HG03442 (cell line): ENCODE measurements around the gene LNX2.

Experiments used
- ATAC-seq: cut with Tn5 transposase; IDR thresholded peaks from one replicate; pipeline ENCODE4 v1.9.1; 2021; ENCODE audit warnings: mild to moderate bottlenecking, moderate library complexity; ENCODE audit not compliant: unreplicated experiment

Gene LNX2

DNA sequence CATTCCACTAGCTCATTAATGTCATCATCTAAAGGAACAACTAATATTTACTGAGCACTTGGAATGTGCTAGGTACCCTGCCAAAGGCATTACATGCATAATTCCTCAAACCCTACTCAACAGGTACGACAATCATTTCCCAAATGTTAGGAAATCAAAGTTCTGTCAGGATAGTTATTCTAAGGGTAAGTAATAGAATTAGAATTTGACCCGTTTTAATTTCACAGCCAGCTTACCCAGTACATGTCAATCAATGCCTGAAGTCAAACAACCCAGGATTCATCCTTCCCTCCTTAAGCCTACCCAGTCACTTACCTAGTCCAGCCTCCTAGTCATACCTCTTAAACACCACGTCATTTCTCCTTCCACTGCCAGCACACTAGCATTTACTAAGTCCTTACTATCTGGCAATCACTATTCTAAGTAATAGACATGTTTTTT is 2.4 kb downstream of the LNX2 start:
- no peak for ATAC-seq

DNA sequence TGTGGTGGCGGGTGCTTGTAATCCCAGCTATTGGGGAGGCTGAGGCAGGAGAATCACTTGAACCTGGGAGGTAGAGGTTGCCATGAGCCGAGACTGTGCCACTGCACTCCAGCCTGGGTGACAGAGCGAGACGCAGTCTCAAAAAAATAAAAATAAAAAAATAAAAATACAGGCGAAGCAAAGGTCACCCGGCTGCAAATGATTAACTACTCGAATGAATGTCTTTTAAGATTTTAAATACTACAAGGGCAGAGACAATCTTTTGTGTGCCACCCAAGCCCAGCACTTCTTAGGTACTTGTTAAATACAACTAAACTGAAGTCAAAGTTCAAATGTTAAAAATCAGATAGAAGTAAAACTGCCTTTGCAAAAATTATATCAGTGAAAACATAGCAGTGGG is 6.7 kb downstream of the LNX2 start:
- no peak for ATAC-seq

DNA sequence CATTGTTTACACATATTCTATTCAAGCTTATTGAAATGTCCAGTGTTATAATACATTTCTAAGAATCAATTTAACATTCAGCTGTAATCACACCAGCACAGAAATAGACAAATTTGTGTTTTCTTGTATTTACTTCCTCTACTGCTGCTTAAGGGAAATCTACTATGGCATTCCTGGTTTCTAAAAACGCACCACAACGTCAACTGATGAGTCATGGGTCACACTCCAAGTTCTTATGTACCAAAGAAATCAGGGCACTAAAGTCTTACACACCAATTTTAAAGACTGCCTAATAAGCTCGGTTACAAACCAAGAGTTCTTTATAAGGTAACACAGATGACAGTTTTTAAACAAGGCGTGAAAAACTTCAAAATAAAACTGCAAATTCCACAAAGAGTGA is 13.2 kb downstream of the LNX2 start:
- no peak for ATAC-seq

DNA sequence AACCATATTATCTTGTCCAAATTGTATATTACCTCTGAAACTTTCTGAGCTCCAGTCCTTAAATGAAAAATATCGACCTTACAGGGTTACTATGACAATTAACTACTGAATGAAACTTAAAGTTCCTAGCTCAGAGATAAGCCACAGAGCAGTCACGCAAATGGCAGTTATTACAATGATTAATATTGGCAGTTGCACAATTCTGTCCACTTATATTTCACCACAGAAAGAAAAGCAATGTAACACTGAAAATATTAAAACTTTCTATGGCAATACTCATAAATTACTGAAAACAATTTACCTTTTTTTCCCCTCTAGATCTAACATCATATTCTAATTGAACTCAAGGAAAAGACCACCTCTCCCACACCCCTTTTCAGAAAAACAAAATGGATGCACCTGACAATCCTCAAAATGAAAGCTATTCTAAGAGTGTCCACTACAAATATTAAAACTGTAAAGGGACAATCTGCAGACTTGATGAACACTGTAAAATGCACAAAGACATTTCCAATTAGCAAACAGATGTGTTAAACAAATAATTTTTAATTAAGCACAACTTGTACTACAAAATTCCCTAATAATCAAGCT is 14.6 kb downstream of the LNX2 start:
- no peak for ATAC-seq

DNA sequence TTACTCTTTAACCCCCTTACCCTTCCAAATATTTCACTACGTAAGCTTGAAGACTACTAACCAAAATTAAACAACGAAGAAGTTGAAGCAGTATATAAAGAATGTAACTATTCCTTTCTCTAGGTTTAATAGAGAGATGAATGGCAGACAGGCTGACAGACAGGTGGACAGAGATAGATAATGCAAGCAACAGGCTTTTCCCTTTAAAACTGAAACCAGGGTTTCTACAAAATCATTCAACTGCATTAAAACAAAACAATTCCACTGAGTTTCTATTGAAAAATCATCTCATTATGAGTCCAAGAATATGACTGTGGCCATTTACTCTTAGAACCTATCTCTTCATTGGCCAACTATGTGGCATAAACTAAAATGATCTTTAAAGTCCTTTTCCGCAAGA is 15.2 kb downstream of the LNX2 start:
- no peak for ATAC-seq

DNA sequence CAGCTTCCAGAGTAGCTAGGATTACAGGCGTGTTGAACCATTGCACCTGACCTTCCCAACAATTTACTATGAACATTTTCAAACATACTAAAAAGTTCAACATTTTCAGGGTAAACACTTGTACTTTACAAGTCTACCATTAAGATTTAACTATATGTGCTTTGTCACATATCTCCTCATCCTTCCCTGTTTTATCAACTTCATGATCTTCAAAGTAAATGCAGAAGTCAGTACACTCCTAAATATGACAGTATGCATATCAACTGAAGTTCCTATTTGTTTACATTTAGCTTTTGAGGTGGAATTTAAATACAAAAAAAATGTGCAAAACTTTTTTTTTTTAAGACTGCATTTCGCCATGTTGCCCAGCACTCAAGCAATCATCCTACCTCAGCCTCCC is 18.5 kb downstream of the LNX2 start:
- ATAC-seq = no peak

DNA sequence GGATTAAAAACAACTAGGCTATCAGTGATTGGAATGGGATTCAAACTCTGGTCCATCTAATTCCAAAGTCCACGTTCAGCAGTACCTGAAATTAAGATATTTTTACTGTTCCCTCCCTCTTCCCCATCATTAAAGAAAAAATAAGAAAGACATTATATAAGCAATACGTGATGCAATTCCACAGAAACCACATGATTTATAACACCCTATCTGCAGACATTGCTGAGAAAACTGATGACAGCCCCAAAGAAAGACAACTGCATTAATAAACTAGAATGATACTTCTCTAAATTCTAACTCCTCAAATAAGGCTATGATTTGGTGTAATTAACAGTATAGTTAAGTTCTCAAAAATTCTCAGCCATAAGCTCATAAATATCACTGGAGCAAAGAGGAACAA is 19.1 kb downstream of the LNX2 start:
- ATAC-seq = no peak

DNA sequence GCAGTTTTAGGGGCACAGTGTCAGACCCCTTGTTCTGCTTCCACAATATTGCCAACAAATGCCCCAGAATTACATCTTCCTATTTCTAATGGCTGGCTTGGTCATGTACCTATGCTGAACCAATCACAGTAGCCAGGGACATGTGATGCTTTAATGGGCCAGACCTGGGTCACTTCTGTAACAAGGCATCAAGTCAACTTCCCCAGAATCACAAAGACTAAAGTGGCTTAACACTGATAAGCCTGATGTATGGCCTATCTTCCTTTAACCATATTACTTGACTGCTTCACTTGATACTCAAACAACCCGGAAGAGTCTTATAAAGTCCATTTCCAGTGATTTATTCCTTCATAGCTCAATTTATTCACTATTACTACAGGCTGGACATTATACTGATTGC is 19.6 kb downstream of the LNX2 start:
- ATAC-seq = no peak

DNA sequence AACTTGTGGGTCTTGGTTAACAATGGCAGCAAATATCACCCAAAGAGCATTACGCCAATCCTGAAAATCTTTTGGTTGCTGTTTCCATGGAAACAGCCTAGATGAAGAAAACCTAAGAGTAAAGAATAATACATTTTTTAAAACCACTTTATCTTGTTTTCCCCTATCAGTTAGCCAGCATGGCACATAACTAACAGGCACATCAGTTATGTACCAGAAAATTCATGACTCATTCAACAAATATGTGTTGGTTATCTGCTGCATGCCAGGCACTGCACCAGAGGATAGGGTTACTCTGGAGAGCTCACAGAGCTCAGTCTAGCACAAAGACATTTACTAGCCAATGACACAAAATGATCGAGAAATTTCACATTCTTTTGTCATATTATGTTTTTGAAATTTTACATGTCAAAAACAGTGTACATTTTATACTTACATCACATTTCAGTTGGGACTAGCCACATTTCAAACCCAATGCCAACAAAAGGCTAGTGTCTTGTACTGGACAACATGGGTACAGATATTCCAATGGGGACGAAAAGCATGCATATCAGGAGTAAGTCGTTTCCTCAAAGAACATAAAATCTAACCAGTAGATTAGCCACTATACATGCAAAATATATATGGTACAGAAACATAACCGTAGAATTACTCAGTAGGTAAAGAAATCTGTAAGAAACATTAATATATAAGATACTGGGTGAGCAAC is 20.3 kb downstream of the LNX2 start:
- ATAC-seq = no peak

DNA sequence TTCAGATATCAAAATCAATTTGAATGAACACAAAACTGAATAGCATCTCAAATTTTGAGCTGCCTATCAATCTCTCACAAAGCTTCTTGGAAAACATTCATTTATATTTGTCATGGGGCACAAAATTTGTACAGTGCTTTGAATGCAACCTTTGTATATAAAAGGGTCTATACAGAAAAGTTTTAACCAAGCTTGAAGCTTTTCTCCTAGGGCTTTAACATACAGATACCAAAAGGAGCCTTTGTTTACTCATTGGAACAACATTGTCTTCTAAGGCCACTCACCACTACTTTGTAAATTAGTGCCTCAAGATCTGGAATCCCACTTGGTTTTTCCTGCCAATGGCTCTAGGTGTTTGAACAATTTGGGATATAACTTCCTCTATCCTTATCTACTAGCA is 21.2 kb downstream of the LNX2 start:
- no peak for ATAC-seq

DNA sequence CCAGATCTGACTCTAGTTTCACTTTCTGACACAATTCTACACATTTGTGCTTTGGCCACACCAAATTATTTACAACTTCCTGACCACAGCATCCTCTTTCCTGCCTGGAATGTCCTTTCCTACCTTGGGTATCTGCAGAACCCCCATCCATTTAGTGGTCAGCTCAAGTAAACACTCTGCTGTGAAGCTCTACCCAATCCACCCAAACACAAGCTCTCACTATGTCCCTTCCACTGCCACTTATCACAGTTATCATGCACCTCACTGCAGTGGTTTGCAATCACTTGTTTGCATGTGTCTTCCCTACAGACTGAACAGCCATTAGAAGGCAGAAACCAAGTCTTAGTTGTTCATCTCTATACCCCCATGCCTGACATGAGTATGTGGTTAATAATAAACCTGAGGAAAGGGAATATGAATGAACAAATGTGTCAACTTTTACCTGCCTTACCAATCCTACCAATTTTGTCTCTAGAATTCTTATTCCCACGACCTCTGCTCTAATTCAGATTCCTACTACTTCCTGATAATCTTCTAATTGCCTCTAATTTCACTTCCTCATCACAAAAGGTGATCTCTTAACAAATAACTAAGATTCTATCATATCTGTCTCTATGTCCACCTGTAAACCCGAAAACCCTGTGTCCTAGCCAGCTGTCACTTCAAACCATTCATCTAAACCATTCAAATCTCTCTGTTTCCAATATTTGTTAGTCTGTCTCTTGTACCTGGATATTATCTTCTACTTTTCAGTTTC is 25.1 kb downstream of the LNX2 start:
- ATAC-seq = no peak

DNA sequence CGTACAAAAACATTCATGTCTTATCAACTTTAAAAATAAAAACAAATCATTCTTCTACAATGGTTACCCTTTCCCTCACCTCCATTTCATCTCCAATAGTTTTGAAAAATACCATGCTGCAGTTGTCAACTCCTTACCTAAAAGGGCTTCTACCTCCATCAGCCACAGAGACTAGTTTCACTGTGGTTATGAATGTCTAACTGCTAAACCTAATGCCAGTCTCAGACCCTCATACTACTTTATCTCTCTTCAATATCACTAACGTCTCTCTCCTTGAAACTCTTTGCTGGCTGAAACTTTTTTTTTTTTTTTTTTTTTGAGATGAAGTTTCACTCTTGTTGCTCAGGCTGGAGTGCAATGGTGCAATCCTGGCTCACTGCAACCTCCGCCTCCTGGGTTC is 27.1 kb downstream of the LNX2 start:
- no peak for ATAC-seq

DNA sequence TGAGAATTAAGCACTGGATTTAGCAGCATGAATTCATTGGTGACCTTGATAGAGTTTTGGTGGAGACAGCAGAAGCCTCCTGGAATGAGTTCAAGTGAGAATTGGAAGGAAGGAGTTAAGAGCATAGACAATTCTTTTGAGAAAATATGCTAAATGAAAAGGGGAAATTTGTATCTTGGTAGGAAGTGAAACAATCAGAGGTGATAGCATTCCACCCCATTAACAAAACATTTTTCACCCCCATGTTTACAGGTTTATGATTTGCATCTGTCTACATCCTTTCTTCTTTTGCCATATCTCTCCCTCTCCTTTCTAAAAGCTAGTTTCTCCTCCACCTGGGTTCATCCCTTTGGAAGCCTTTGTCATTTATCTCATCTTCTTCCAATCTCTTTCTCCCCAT is 27.5 kb downstream of the LNX2 start:
- no peak for ATAC-seq

DNA sequence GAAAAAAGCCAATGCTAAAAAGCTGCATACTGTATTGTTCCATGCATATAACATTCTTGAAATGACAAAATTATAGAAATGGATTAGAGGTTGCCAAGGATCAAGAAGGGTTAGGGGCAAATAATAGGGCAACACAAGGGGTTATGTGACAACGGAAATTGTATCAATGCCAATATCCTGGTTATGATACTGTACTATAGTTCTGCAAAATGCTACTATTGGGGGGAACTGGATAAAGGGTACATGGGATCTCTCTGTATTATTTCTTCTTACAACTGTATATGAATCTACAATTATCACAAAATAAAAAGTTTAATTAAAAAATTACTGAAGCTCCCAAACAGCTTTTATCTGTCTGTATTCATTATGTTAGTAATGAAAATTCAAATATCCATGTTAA is 31.9 kb downstream of the LNX2 start:
- no peak for ATAC-seq

DNA sequence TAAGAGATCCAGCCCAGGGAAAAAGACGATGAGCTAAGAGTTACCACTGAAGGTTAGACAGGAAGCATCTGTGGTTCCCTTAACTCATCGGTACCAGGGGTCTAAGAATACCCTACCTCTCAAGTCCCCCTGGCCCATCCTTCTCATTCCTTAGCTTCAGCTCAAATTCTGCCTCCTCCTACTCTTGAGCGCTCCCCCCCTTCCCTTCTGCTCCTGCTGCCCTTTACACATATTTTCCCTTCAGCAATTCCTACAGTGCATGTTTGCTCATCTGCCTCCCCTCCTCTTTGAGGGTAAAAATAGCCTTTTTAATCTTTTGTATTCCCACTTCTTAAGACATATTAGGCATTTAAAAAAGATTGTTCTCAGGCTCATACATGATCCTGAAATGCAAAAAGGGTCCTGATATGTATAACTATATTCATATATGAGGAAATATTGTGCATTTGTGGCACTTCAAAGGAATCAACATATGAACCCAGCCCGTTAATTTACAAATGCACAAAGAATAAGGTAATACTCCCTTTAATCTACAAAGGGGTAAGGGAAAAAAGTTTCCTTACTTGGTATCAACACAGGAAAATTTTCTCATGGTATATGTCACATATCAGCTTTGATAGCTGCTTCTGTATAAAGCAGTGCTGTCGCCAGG is 33.1 kb downstream of the LNX2 start:
- ATAC-seq = no peak

DNA sequence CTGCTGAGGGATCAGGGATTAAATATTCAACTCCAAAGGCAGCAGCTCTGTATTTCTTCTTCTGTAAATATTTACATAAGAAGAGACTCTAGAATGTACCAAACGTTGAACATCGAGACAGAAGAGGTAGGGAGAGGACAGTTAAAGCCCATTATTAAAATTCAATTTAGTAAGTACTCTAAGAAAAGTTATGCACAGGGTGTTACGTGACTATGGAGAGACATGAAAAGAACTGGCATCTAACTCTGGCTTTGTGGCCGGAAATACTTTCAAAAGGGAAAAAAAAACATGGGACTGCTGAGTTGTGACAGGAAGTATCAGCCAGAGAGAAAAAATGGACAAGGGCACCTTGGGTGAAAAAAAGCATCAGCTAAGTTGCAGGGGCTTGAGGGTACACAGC is 36.7 kb downstream of the LNX2 start:
- ATAC-seq = no peak

DNA sequence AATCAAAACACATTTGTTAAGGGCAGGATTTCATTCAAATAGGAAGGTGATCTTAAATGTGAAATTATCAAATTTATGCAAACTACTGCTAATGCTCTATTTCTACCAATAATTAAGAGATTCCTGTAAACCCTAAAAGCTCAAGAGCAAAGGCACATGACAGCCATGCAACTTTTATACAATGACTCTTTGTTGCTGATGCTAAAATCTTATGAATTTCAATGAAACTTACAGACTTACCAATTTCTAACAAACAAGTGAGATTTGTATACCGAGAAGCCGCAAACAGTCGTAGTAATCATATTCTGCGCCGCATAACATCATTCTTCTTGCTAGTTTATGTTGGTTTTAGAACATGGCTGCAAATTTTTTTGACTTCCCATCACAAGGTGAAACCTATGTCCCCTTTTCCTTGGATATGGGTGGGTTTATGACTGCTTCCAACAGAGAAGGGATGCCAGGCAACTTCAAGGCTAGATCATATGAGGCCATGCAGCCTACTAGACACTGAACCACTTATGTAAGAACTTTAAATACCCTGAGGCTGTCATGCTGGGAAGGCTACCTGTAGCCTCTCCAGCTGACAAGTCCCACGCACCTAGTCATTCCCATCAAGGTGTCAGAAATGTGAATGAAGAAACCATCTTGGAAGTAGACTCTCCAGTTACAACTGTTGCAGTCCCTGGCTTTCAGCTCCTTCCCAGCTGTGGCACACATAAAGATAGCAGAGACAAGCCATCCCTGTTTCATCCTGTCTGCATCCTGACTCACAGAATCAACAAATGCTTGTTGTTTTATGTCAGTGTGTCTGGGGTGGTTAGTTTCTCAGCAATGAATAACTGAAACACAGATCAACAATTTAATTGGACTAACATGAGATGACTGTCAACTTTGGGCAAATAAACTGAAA is 42.0 kb downstream of the LNX2 start:
- ATAC-seq = no peak

DNA sequence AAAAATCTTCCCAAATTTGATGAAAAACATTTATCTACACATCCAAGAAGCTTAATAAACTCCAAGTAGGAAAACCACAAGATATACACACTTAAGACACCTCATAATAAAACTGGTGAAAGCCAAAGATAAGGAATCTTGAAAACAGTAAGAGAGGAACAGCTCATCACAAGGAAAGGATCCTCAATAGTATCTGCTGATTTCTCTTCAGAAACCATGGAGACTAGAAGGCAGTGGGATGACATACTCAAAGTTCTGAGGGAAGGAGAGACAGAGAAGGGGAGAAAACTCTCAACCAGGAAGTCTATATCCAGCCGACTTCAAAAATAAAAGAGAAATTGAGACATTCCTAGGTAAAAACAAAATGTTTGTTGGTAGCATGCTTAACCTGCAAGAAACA is 45.7 kb downstream of the LNX2 start:
- no peak for ATAC-seq

DNA sequence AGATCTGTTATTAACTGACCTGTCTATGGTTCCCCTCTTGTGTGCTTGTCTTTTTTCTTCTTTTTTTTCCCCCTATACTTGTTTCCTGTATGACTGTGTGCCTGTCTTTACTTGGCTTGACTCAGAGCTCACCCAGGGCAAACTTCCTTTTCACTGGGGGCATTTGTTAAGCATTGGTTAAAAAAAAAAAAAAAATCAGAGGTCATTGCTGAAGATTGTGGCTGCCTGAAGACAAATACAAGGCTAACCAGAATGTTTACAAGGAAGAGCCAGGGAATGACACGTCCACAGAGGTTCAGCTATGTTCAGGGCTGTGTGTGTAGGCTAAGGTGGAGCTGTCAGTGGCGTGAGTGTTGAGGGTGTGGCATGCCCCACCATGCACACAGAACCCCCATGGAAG is 47.1 kb downstream of the LNX2 start:
- no peak for ATAC-seq

DNA sequence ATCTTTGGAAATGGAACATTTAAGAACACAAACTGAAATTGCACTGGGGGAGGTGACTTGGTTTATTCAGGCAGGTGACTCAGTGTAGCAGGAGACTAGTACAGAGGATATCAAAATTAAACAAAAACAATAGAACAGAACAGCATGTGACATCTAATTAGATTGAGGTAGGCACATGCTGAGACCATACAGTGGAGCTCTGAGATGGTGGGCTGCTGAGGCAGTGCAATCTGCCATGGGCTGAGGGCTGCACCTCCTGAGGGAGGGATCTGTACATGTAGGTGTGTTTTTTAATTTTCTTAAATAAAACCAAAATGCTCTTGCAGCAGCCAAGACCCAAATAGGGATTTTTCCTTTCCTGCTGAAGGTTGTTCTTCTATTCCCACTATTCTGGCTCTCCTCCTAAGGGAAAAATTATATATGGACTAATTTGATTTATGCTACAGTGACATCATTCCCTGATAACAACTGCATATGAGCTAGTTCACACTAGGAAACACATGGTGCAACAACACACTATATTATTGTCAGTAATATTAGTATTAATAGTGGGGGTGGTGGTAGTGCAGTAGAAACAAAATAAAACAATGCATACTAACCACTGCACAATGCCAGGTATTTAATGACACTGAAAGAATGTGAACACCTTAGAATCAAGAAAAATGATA is 48.0 kb downstream of the LNX2 start:
- no peak for ATAC-seq
